HG03196 (cell line): ENCODE data around the gene SORD.
"Not testable (repeated sequence)": the region's sequence is repeated elsewhere in the genome, so short reads cannot be mapped to it uniquely, and the experiment has no call there.

ENCODE experiments used
- ATAC-seq: cut with Tn5 transposase; IDR thresholded peaks from one replicate; pipeline ENCODE4 v1.9.1; 2021; ENCODE audit not compliant: unreplicated experiment

Gene SORD

DNA sequence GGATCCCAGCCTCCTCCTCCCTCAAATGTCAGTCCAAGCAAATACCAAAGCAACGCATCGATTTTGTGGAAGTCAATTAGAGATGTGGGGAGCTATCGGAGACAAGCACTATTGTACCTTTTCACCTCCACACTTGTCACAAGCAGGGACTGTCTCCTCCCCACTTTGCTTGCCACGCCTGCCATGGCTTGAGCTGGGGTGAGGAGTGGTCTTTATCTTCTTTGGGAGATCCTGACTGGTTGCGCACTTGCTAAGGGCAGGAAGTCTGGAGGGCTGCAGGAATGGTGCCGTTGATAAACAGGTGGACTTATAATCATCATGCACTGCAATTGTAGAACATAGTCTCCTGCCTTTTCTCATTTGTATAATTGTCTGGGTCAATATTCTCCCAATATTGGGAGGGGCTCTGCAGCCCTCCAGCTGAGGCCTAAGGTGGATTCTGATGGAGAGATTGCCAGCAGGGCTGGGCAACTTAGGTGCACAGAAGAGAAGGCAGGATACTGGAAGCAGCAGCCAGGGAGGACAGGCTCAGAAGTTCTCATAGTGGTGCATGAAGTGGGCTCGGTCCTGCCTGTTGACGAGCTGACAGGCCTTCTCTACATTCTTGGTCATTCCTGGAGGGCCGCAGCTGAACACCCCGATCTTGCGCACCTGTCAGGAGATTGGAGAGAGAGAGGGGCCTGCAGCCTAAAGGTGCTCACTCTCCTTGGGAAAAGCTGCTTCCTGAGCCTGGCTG is 70.8 kb downstream of the SORD start:
- no peak for ATAC-seq

GRCh38 chr15:45094358-45094730 is 71.3 kb downstream of the SORD start:
- no peak for ATAC-seq

GRCh38 chr15:45095661-45096060 is 72.7 kb downstream of the SORD start:
- ATAC-seq, result no peak

DNA sequence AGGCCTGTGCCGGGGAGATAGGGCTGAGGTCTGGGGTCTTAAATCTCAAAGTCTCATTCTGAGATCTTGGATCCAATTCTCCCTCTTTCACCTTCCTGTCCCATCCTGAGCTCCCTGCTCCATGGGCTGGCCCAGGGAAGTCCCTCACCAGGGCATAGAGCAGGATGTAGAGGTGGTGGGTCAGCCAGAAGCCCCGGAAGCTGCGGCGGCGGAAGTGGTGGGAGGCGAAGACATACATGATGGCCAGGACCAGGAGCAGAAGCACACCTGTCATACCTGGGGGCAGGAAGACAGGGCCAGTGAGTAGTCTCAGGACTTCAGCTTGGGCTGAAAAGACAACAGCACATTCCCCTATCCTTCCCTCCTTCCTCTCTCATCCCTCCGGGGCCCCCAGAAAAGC is 74.5 kb downstream of the SORD start:
- ATAC-seq, result no peak

GRCh38 chr15:45099549-45100165 is 76.7 kb downstream of the SORD start:
- ATAC-seq, result no peak

DNA sequence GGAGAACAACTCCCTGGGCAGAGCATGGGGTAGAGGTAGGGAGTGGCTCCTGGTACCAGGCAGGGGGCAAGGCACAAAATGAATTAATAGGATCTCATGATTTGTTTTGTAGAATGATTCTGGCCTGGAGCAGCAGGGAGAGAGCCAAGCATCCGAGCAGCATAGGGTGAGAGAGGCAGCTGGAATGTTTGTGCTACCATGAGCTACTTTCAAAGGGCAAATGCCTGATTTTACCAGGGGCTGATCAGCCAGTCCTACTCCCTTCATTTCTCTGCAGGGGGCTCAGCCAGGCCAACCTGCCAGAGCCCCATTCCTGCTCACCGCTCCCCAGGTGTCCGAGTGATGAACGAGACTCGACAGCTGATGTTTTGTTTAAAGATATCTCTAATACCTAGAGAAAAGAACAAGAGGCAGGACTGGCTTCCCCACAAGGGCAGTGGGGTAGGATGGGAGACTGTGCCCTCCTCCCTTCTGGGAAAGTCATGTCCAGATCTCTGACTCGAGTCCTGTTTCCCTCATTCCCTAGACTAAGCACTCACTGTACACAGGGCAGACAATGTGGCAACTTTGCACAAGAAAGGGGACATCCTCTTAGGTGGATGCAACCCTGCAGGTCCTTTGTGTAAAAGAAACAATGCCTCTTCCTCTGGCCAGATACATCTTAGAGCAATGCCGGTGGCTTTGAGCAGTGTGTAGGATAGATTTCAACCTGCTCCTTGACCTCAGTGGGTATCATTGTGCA is 78.1 kb downstream of the SORD start:
- no peak for ATAC-seq

- no peak for ATAC-seq
Observed at GRCh38 chr15:45101749-45102148, 78.8 kb downstream of the SORD start.

DNA sequence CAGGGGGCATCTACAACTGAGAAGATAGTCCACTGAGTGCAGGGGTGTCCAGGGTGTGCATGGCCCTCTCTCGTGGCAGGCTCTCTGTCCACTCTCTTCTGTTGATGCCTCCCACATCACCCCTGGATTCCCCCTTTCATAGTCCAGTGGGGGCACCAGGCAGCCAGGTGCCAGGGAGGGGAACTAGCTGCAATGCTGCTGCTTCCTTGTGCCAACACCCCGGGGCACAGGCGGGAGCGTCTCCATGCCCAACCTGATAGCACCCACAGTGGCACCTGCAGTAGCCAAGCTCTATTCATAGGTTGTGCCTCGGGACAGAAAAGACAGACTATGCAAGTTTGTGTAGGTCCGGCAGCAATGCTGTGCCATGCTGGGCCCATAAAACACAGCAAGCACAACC is 79.2 kb downstream of the SORD start:
- no peak for ATAC-seq

- not testable (repeated sequence) for ATAC-seq
Observed at GRCh38 chr15:45104170-45104569, 81.2 kb downstream of the SORD start.

DNA sequence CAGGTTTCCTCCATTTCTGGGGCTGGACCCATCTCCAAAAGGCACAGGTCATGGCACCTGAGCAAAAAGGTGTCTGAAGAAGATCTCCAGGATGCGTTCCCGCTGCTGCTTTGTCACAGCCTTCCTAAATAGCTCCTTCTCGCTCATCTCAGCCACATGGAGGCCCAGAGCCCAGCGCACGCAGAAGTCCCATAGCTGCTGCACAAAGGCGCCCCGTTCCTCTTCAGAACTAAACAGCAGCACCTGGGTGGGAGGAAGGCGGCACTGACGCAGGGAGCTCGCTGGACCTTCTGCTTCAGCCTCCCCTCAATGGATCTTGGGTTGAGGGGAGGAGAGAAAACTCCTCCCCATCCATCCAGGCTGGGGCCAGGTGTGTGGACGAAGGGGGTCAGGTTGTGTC is 82.6 kb downstream of the SORD start:
- ATAC-seq, result no peak

DNA sequence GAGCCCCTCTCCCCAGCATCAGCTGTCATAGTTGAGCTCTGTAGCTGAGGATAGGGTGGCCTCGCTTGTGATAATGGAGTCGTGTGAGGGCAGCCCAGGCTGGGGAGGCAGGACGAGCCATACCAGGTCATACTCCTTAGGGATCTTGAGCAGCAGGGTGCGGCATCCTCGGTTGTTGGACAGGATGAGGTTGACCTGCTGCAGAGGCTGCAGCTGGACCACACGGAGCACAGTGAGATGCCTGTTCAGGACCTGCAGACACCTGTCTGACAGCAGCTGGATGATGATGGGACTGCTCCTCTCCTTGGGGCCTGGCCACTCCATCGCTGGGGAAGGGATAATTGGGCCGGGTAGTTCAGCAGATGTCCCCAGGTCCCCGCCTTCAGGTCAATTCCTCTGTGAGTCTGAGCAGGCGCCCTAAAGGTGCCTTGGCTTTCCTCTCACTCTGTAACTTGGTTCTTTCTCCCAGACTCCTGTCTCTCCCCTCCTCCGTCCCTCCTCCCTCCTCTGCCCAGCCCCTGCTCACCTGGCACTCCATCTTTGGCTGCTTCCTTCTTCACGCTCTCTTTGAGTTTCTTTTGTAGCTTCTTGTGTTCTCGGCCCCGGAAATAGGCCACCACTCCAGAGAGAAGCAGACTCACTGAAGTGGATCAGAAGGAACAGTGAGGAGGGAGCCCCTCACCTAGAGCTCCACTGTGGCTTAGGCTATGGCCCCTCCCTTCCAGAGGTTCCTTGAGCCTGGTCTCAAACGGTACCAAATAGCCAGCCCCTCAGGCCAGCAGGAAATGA is 83.2 kb downstream of the SORD start:
- ATAC-seq, result no peak

DNA sequence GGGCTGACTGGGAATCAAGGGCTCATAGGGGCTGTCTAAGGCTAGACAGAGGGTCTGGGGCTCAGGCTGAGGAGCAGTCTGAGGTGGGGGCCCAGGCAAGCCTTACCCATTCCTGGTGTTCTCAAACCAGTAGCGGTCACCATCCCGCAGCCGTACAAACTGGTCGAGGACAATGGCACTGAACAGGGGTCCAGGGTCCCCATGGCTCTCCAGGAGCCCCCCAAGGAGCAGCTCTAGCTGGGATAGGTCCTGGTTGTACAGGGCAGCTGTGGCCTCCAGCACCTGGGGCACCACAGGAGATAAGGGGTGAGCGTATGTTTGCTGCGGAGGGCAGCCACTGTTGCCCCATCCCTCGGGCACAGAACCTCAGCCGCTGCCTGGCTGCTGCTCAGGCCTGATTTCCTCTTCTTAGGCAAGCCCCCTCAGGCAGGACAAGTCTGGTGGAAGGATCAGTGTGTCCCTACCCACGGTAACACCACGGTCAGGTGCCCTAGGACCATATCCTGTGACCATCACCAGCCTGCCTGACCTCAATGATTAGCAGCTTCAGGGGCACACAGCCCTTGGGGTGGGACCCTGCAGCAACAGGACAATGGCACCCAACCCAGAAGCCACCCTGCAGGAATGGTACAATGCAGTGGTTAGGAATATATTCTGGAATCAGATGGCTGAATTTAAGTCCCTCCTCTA is 85.1 kb downstream of the SORD start:
- no peak for ATAC-seq

DNA sequence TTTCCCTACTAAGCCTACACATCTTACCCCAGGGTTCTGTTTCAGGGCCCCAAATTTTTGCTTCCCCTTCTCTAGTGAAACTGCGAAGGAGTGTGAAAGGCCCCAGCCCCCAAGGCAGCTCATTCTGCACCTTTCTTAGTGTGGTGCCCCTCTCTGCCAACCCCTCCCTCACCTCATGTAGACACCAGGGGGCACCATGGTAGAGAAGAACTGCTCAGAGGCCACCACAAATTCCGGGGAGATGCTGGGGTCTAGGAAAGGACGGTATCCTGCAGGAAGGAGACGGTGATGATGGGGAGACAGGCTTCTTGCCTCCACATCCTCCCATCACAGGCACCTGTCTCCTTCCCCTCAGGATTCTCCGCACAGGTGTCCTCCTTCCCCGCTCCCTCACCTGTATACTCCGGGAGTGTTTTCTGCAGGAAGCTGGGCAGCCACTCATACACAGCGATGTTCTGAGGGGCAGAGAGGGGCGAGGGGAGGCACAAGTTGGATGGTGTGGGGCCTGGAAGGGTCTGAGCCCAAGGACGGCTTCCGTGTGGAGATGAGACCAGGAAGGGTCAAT is 87.3 kb downstream of the SORD start:
- no peak for ATAC-seq

DNA sequence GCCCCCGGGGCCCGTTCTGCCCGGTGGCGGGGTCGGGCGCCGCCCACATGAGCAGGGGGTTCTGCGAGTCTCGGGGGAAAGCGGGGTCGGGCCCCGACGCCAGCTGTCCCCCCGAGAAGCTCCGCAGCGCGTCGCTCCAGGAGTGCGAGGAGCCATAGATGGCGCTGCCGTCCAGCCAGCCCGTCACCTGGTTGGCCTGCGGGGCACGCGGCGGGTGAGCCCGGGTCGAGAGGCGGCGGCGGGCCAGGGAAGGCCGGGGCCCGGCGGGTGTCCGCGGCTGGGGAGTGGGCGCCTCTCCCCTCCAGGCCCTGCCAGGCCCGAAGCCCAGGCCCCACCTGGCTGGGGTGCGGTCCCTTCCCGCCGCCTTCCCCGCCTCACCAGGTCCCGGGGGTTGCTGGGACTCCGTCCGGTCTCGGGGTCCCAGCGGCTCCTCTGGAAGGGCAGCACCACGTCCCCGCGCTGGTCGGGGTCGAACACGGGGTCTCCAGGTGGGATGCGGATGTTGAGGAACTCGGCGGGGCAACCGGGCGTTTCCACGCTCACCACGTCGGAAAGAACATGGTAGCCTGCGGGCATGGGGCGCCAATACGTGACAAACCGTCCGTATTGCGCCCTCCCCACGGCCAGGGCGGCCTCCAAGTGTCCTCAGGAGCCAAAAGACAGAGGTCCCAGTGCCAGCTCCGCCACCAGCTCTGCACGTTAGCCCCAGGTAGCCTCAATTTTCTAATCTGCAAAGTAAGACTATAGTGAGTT is 88.6 kb downstream of the SORD start:
- no peak for ATAC-seq

DNA sequence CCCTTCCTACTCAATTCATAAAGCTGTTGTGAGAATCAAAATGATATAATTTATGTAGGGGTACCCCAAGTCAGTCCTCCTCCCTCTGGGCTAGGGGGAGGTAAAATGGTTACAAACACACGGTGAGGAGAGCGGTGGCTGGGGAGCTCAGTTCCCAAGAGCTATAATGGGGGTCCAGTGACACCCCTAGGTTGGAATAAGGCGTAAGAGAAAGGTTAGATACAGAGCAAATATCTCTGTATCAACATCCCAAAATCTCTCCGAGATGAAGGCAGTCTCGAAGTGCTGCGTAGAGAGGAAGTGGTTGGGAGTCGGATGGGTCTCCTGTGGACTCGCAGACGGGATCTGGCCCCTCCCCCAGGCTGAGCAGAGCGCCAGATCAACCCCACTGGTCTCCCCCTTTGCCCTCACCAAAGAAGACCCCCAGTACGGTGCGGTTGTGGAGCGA is 89.2 kb downstream of the SORD start:
- no peak for ATAC-seq

DNA sequence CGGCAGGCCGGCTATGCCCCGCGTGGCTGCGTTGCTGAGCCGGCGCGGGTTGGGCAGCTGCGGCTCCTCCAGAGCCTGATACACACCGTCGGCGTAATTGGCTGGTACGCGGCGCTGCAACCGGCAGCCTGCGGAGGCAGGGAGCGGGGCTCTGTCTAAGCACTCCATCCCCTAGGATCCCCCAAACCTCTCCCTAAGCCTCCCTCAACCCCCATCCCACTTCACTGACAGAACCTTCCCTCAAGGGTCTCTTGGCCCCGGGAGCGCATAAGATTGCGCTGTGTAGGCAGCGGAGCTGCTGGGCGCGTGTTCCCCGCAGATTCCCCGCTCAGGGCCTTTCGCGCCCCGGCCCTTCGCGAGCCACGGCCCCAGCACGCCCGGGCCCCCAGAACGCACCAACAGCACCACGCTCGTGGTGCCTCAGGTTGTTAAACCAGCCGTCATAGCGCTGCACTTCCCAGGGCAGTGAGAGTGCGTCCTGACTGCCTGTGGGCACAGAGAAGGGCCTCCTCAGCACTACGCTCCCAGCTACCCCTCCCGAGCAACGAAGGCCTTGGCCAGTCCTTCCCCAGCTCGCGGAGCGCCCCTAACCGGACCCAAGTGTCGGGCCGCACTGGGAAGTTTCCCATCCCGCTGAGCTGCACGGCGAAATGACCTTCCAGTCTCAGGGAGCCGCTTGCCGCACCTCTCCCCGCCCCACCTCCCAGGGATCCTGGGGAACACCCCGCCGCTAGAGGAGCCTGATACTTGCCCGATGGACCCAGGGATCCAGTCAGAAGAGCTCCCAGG is 89.8 kb downstream of the SORD start:
- no peak for ATAC-seq

DNA sequence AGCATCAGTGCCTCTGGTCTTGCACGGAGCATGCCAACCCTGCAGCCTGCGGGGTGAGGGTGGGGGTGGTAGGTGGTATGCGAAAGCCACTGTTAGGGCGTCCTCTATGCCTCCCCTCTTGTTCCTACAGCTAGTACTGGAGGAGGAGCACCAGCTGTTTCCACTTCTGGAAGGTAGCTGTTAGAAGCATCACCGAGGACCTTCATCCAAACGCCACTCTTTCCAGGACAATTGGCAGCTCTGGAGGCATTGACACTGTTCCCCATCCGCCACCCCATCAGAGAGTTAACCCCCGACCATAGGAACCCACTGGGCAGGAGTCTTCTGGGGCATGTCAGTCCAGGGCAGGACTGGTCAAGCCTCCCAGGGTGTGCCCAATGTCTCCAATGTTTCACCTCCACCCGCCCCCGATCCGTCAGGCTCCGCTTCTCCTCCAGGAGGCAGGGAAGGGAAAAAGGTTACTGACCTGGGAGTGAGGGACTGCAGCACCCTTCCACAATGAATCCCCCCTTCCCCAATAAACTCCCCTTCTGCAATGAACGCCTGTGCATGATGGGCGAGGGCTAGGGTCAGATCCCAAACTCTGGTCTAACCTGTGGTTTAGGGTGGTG is 90.5 kb downstream of the SORD start:
- no peak for ATAC-seq

GRCh38 chr15:45114076-45114750 is 91.2 kb downstream of the SORD start, which contains the start of the genes DUOX2 and DUOXA2:
TSS of gene DUOX2 (minus strand) at chr15:45114172. CDS start at chr15:45113411, 761 bp downstream.
TSS of gene DUOXA2 (plus strand) at chr15:45114326. CDS start at chr15:45114606, 280 bp downstream.
- no peak for ATAC-seq
